Hepatocyte (in vitro differentiated cells): Measurements from ENCODE around the gene EXOC6B. TPM values are rescaled to one million over a fixed set of nuclear protein-coding genes. Genes with fewer than 3 reads are reported as not detected.

ENCODE experiments used
- DNase-seq: peaks from one replicate; pipeline ENCODE4 v3.0.0-alpha.2; 2016; ENCODE audit warnings: low spot score
- H2AFZ ChIP-seq: fragments of 200-600 bp; sonication (generic); 2 replicates; pipeline ENCODE4 v1.6.0; 2016; ENCODE audit warnings: antibody characterized with exemption, mild to moderate bottlenecking
- H3K27ac ChIP-seq: fragments of 200-600 bp; sonication (generic); 2 replicates; pipeline ENCODE4 v1.5.1; 2016; ENCODE audit warnings: mild to moderate bottlenecking
- H3K27me3 ChIP-seq: fragments of 200-600 bp; sonication (generic); 2 replicates; pipeline ENCODE4 v1.6.1; 2016
- H3K36me3 ChIP-seq: fragments of 200-600 bp; sonication (generic); replicated peaks from 2 replicates; pipeline ENCODE4 v1.5.1; 2016; ENCODE audit warnings: low read depth; ENCODE audit not compliant: insufficient read depth
- H3K4me1 ChIP-seq: fragments of 200-600 bp; sonication (generic); 2 replicates; pipeline ENCODE4 v1.5.1; 2016; ENCODE audit warnings: mild to moderate bottlenecking, moderate library complexity; ENCODE audit not compliant: insufficient read depth
- H3K4me2 ChIP-seq: fragments of 200-600 bp; sonication (generic); 2 replicates; pipeline ENCODE4 v1.6.0; 2016
- H3K4me3 ChIP-seq: fragments of 200-600 bp; sonication (generic); 2 replicates; pipeline ENCODE4 v1.5.1; 2016; ENCODE audit warnings: mild to moderate bottlenecking
- H3K79me2 ChIP-seq: fragments of 200-600 bp; sonication (generic); 2 replicates; pipeline ENCODE4 v1.6.0; 2017; ENCODE audit warnings: mild to moderate bottlenecking
- H3K9me2 ChIP-seq: fragments of 200-600 bp; sonication (generic); replicated peaks from 2 replicates; pipeline ENCODE4 v1.6.0; 2017; ENCODE audit warnings: mild to moderate bottlenecking; ENCODE audit not compliant: insufficient read depth
- H3K9me3 ChIP-seq: fragments of 200-600 bp; sonication (generic); 2 replicates; pipeline ENCODE4 v1.5.1; 2016; ENCODE audit warnings: low read depth, mild to moderate bottlenecking
- H4K20me1 ChIP-seq: fragments of 200-600 bp; sonication (generic); 2 replicates; pipeline ENCODE4 v1.6.0; 2016; ENCODE audit warnings: mild to moderate bottlenecking; ENCODE audit not compliant: insufficient read depth, poor library complexity, severe bottlenecking
- CTCF ChIP-seq: fragments of 200-600 bp; sonication (generic); IDR thresholded peaks from 2 replicates; pipeline ENCODE4 v1.5.1; 2016; ENCODE audit warnings: antibody characterized with exemption, mild to moderate bottlenecking; ENCODE audit not compliant: poor library complexity
- EZH2 ChIP-seq: fragments of 200-600 bp; sonication (generic); IDR thresholded peaks from 2 replicates; pipeline ENCODE4 v1.6.1; 2016; ENCODE audit warnings: antibody characterized with exemption, mild to moderate bottlenecking, borderline replicate concordance
- EZH2phosphoT487 ChIP-seq: fragments of 200-600 bp; sonication (generic); IDR thresholded peaks from one replicate; pipeline ENCODE4 v1.6.1; 2018; ENCODE audit warnings: antibody characterized with exemption, mild to moderate bottlenecking, low read depth, moderate library complexity; ENCODE audit not compliant: unreplicated experiment, severe bottlenecking
- WGBS: methylation state at CpG from one replicate; pipeline ENCODE4 v1.1.6; 2016; ENCODE audit warnings: low lambda C conversion rate; ENCODE audit errors: missing lambda C conversion rate; 5-methylcytosine and 5-hydroxymethylcytosine counted together
- polyA plus RNA-seq: library from polyadenylated mRNA; unstranded; fragments of >200 nt; fragmentation: Nextera tagmentation; extraction: Ambion mirVana; gene quantifications from 2 replicates; pipeline ENCODE4 v1.2.1, GENCODE V29; 2016
- total RNA-seq: library from RNA; depleted of rRNA; stranded (reverse); fragments of >200 nt; gene quantifications from 2 replicates; pipeline ENCODE4 v1.2.3, GENCODE V29; 2014

Gene EXOC6B
- total and polyA plus RNA-seq, 2 experiments from 2014 or later = 11.8 to 36.2 TPM

GRCh38 chr2:72362733-72363132 lies 463.1 kb downstream of the EXOC6B start:
- Histone ChIP-seq H4K20me1 (no peaks in the 10 kb centered on the region), H3K4me3 (no peak overlapping the region), H3K36me3 (no peaks in the 10 kb centered on the region), H3K27ac (no peak overlapping the region), H3K4me1 (no peaks in the 10 kb centered on the region), H3K4me2 (no peak overlapping the region), H3K79me2 (no peaks in the 10 kb centered on the region), H2AFZ (no peak overlapping the region), H3K9me2 (no peaks in the 10 kb centered on the region), H3K9me3 (no peaks in the 10 kb centered on the region), H3K27me3 (no peaks in the 10 kb centered on the region)
- no peak for DNase-seq
- TF ChIP-seq EZH2phosphoT487 = no peak
- no peak for TF ChIP-seq CTCF
- TF ChIP-seq EZH2 = no peak

- Histone ChIP-seq H3K4me1 (no peaks in the 10 kb centered on the region), H3K4me3 (no peak overlapping the region), H2AFZ (no peak overlapping the region), H3K4me2 (no peak overlapping the region), H3K79me2 (no peaks in the 10 kb centered on the region), H3K36me3 (no peaks in the 10 kb centered on the region), H3K9me3 (no peaks in the 10 kb centered on the region), H3K27ac (no peak overlapping the region), H3K27me3 (no peaks in the 10 kb centered on the region), H4K20me1 (no peaks in the 10 kb centered on the region), H3K9me2 (no peaks in the 10 kb centered on the region)
- DNase-seq = no peak
- WGBS = 92% methylated on average over 2 of the region's 2 CpGs
- no peak for TF ChIP-seq EZH2
- TF ChIP-seq EZH2phosphoT487 = no peak
- no peak for TF ChIP-seq CTCF
Observed at GRCh38 chr2:72361521-72361920, 464.3 kb downstream of the EXOC6B start.

- H2AFZ ChIP-seq = no peak overlapping the region
- no peaks in the 10 kb centered on the region for H3K79me2 ChIP-seq
- no peaks in the 10 kb centered on the region for H3K9me3 ChIP-seq
- 100% methylated on average over 1 of the region's 1 CpG for WGBS
- H3K4me1 ChIP-seq = no peaks in the 10 kb centered on the region
- no peak overlapping the region for H3K4me3 ChIP-seq
- no peak overlapping the region for H3K4me2 ChIP-seq
- H4K20me1 ChIP-seq = no peaks in the 10 kb centered on the region
- no peak for DNase-seq
- no peaks in the 10 kb centered on the region for H3K36me3 ChIP-seq
- H3K27me3 ChIP-seq = no peaks in the 10 kb centered on the region
- no peaks in the 10 kb centered on the region for H3K9me2 ChIP-seq
- H3K27ac ChIP-seq = no peak overlapping the region
- TF ChIP-seq EZH2phosphoT487 (no peak), EZH2 (no peak), CTCF (no peak)
Observed at GRCh38 chr2:72361042-72361441, 464.8 kb downstream of the EXOC6B start.

GRCh38 chr2:72350852-72351251 lies 475.0 kb downstream of the EXOC6B start:
- Histone ChIP-seq H4K20me1 (no peaks in the 10 kb centered on the region), H3K27me3 (no peaks in the 10 kb centered on the region), H3K9me2 (no peaks in the 10 kb centered on the region), H3K4me1 (peaks cover 7% of the 10 kb centered on the region), H3K36me3 (no peaks in the 10 kb centered on the region), H3K4me2 (no peak overlapping the region), H3K4me3 (no peak overlapping the region), H3K9me3 (no peaks in the 10 kb centered on the region), H3K27ac (no peak overlapping the region), H2AFZ (no peak overlapping the region), H3K79me2 (no peaks in the 10 kb centered on the region)
- DNase-seq = no peak
- WGBS = 65% methylated on average over 2 of the region's 2 CpGs
- no peak for TF ChIP-seq EZH2phosphoT487
- TF ChIP-seq CTCF = no peak
- TF ChIP-seq EZH2 = no peak
